Osteoblast (primary cell): ENCODE measurements around the gene PHPT1. TPM values are rescaled to one million over a fixed set of nuclear protein-coding genes. Genes with fewer than 3 reads are reported as not detected.
"Not testable (repeated sequence)": the region's sequence is repeated elsewhere in the genome, so short reads cannot be mapped to it uniquely, and the experiment has no call there.

ENCODE experiments used
- DNase-seq: peaks from one replicate; pipeline ENCODE4 v3.0.0; 2011; ENCODE audit warnings: low spot score, mixed read lengths; ENCODE audit not compliant: insufficient read length; ENCODE audit errors: missing footprints
- H2AFZ ChIP-seq: 2 replicates; pipeline ENCODE4 v1.6.0; 2011; ENCODE audit warnings: mild to moderate bottlenecking, low read length
- H3K27ac ChIP-seq: 2 replicates; pipeline ENCODE4 v1.5.1; 2011; ENCODE audit warnings: mild to moderate bottlenecking, low read depth, low read length, moderate library complexity
- H3K27me3 ChIP-seq: 2 replicates; pipeline ENCODE4 v1.6.0; 2012; ENCODE audit warnings: mild to moderate bottlenecking, control low read depth, inconsistent platforms, low read length, moderate library complexity; ENCODE audit not compliant: insufficient read depth
- H3K36me3 ChIP-seq: 2 replicates; pipeline ENCODE4 v1.5.1; 2011; ENCODE audit warnings: mild to moderate bottlenecking, low read length, control low read depth, moderate library complexity; ENCODE audit not compliant: insufficient read depth
- H3K4me1 ChIP-seq: 2 replicates; pipeline ENCODE4 v1.5.1; 2011; ENCODE audit warnings: mild to moderate bottlenecking, low read length, control low read depth, moderate library complexity; ENCODE audit not compliant: insufficient read depth
- H3K4me2 ChIP-seq: 2 replicates; pipeline ENCODE4 v1.6.0; 2011; ENCODE audit warnings: mild to moderate bottlenecking, low read length; ENCODE audit not compliant: insufficient read depth
- H3K4me3 ChIP-seq: fragments of 200-600 bp; sonication (generic); 3 replicates; pipeline ENCODE4 v1.5.1; 2012; ENCODE audit warnings: mild to moderate bottlenecking, low read length, inconsistent platforms; ENCODE audit not compliant: insufficient read depth
- H3K79me2 ChIP-seq: 2 replicates; pipeline ENCODE4 v1.6.0; 2012; ENCODE audit warnings: mild to moderate bottlenecking, low read length, control low read depth, inconsistent platforms; ENCODE audit not compliant: insufficient read depth
- H3K9me3 ChIP-seq: 2 replicates; pipeline ENCODE4 v1.5.1; 2011; ENCODE audit warnings: low read depth, low read length, control low read depth
- H4K20me1 ChIP-seq: 2 replicates; pipeline ENCODE4 v1.6.0; 2012; ENCODE audit warnings: mild to moderate bottlenecking, low read length, control low read depth; ENCODE audit not compliant: insufficient read depth
- CTCF ChIP-seq: IDR thresholded peaks from 2 replicates; pipeline ENCODE4 v1.5.1; 2011; ENCODE audit warnings: mild to moderate bottlenecking, low read depth, low read length, moderate library complexity; ENCODE audit errors: extremely low read depth
- total RNA-seq: library from RNA; depleted of rRNA; stranded (reverse); fragments of >200 nt; gene quantifications from 2 replicates; pipeline ENCODE4 v1.2.3, GENCODE V29; 2012

The PHPT1 gene
- total RNA-seq, 1 donor, result 59.0 TPM

- no peak overlapping the region for H3K4me3 ChIP-seq
- no peak overlapping the region for H3K27ac ChIP-seq
- no peaks in the 10 kb centered on the region for H3K9me3 ChIP-seq
- peaks cover 39% of the 10 kb centered on the region for H3K36me3 ChIP-seq
- TF ChIP-seq CTCF, result no peak
- H3K79me2 ChIP-seq, result no peaks in the 10 kb centered on the region
- DNase-seq, result no peak
- H4K20me1 ChIP-seq, result peaks cover 3% of the 10 kb centered on the region
- no peak overlapping the region for H3K4me2 ChIP-seq
- no peaks in the 10 kb centered on the region for H3K27me3 ChIP-seq
- H2AFZ ChIP-seq, result no peak overlapping the region
- no peaks in the 10 kb centered on the region for H3K4me1 ChIP-seq
Measured at GRCh38 chr9:136832581-136832980, 16.6 kb upstream of the PHPT1 start.

DNA sequence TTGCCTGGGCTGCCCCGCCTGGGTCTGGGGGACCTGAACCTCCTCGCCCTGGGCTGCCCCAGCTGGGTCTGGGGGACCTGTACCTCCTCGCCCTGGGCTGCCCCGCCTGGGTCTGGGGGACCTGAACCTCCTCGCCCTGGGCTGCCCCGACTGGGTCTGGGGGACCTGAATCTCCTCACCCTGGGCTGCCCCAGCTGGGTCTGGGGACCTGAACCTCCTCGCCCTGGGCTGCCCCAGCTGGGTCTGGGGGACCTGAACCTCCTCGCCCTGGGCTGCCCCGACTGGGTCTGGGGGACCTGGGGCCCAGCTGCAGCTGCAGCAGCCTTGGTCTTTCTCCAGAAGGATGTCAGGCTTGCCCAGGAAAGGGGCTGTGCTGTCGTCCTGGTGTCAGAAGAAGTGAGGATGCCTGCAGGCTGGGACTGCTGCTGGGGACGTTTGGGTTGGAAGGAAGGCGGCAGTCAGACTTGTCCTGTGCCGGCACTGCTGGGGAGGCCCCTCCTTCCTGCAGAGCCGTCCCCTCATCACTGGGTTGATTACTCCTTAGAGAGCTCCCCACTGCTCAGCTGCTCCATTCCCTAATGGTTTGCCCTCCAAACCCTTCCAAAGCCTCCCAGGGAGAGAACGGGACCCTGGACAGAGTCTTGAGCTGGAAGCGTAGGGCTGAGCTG is 15.7 kb upstream of the PHPT1 start:
- not testable (repeated sequence) for H3K9me3 ChIP-seq, H4K20me1 ChIP-seq, H3K4me3 ChIP-seq, H3K27ac ChIP-seq, DNase-seq, H3K27me3 ChIP-seq, H3K79me2 ChIP-seq, H3K4me1 ChIP-seq, H3K4me2 ChIP-seq, H2AFZ ChIP-seq
- peaks cover 36% of the 10 kb centered on the region for H3K36me3 ChIP-seq

GRCh38 chr9:136835162-136835931 is 13.9 kb upstream of the PHPT1 start:
- H3K4me1 ChIP-seq, result no peaks in the 10 kb centered on the region
- H3K36me3 ChIP-seq, result peaks cover 21% of the 10 kb centered on the region
- no peak for DNase-seq
- no peaks in the 10 kb centered on the region for H3K9me3 ChIP-seq
- no peak overlapping the region for H3K27ac ChIP-seq
- H3K4me2 ChIP-seq, result no peak overlapping the region
- H4K20me1 ChIP-seq, result peaks cover 3% of the 10 kb centered on the region
- no peaks in the 10 kb centered on the region for H3K27me3 ChIP-seq
- TF ChIP-seq CTCF, result no peak
- no peak overlapping the region for H3K4me3 ChIP-seq
- no peak overlapping the region for H2AFZ ChIP-seq
- no peaks in the 10 kb centered on the region for H3K79me2 ChIP-seq

- no peaks in the 10 kb centered on the region for H3K79me2 ChIP-seq
- peaks cover 15% of the 10 kb centered on the region for H3K36me3 ChIP-seq
- no peak overlapping the region for H3K27ac ChIP-seq
- no peak overlapping the region for H3K4me3 ChIP-seq
- H3K4me2 ChIP-seq, result no peak overlapping the region
- no peaks in the 10 kb centered on the region for H3K9me3 ChIP-seq
- no peak for TF ChIP-seq CTCF
- DNase-seq, result no peak
- H3K4me1 ChIP-seq, result peaks cover 1% of the 10 kb centered on the region
- H4K20me1 ChIP-seq, result peaks cover 1% of the 10 kb centered on the region
- no peak overlapping the region for H2AFZ ChIP-seq
- no peaks in the 10 kb centered on the region for H3K27me3 ChIP-seq
Measured at GRCh38 chr9:136835932-136836904, 13.0 kb upstream of the PHPT1 start.
